Hepatocyte (in vitro differentiated cells): ENCODE measurements around the gene FAM120A. TPM values are rescaled to one million over a fixed set of nuclear protein-coding genes. Genes with fewer than 3 reads are reported as not detected.
A peak's percentile ranks its signal among the peaks of the same experiment; 100 is the strongest.

Experiments
- DNase-seq: peaks from one replicate; pipeline ENCODE4 v3.0.0-alpha.2; 2016; ENCODE audit warnings: low spot score
- H2AFZ ChIP-seq: fragments of 200-600 bp; sonication (generic); 2 replicates; pipeline ENCODE4 v1.6.0; 2016; ENCODE audit warnings: antibody characterized with exemption, mild to moderate bottlenecking
- H3K27ac ChIP-seq: fragments of 200-600 bp; sonication (generic); 2 replicates; pipeline ENCODE4 v1.5.1; 2016; ENCODE audit warnings: mild to moderate bottlenecking
- H3K27me3 ChIP-seq: fragments of 200-600 bp; sonication (generic); 2 replicates; pipeline ENCODE4 v1.6.1; 2016
- H3K36me3 ChIP-seq: fragments of 200-600 bp; sonication (generic); replicated peaks from 2 replicates; pipeline ENCODE4 v1.5.1; 2016; ENCODE audit warnings: low read depth; ENCODE audit not compliant: insufficient read depth
- H3K4me1 ChIP-seq: fragments of 200-600 bp; sonication (generic); 2 replicates; pipeline ENCODE4 v1.5.1; 2016; ENCODE audit warnings: mild to moderate bottlenecking, moderate library complexity; ENCODE audit not compliant: insufficient read depth
- H3K4me2 ChIP-seq: fragments of 200-600 bp; sonication (generic); 2 replicates; pipeline ENCODE4 v1.6.0; 2016
- H3K4me3 ChIP-seq: fragments of 200-600 bp; sonication (generic); 2 replicates; pipeline ENCODE4 v1.5.1; 2016; ENCODE audit warnings: mild to moderate bottlenecking
- H3K79me2 ChIP-seq: fragments of 200-600 bp; sonication (generic); 2 replicates; pipeline ENCODE4 v1.6.0; 2017; ENCODE audit warnings: mild to moderate bottlenecking
- H3K9me2 ChIP-seq: fragments of 200-600 bp; sonication (generic); replicated peaks from 2 replicates; pipeline ENCODE4 v1.6.0; 2017; ENCODE audit warnings: mild to moderate bottlenecking; ENCODE audit not compliant: insufficient read depth
- H3K9me3 ChIP-seq: fragments of 200-600 bp; sonication (generic); 2 replicates; pipeline ENCODE4 v1.5.1; 2016; ENCODE audit warnings: low read depth, mild to moderate bottlenecking
- H4K20me1 ChIP-seq: fragments of 200-600 bp; sonication (generic); 2 replicates; pipeline ENCODE4 v1.6.0; 2016; ENCODE audit warnings: mild to moderate bottlenecking; ENCODE audit not compliant: insufficient read depth, poor library complexity, severe bottlenecking
- CTCF ChIP-seq: fragments of 200-600 bp; sonication (generic); IDR thresholded peaks from 2 replicates; pipeline ENCODE4 v1.5.1; 2016; ENCODE audit warnings: antibody characterized with exemption, mild to moderate bottlenecking; ENCODE audit not compliant: poor library complexity
- EZH2 ChIP-seq: fragments of 200-600 bp; sonication (generic); IDR thresholded peaks from 2 replicates; pipeline ENCODE4 v1.6.1; 2016; ENCODE audit warnings: antibody characterized with exemption, mild to moderate bottlenecking, borderline replicate concordance
- EZH2phosphoT487 ChIP-seq: fragments of 200-600 bp; sonication (generic); IDR thresholded peaks from one replicate; pipeline ENCODE4 v1.6.1; 2018; ENCODE audit warnings: antibody characterized with exemption, mild to moderate bottlenecking, low read depth, moderate library complexity; ENCODE audit not compliant: unreplicated experiment, severe bottlenecking
- WGBS: methylation state at CpG from one replicate; pipeline ENCODE4 v1.1.6; 2016; ENCODE audit warnings: low lambda C conversion rate; ENCODE audit errors: missing lambda C conversion rate; 5-methylcytosine and 5-hydroxymethylcytosine counted together
- polyA plus RNA-seq: library from polyadenylated mRNA; unstranded; fragments of >200 nt; fragmentation: Nextera tagmentation; extraction: Ambion mirVana; gene quantifications from 2 replicates; pipeline ENCODE4 v1.2.1, GENCODE V29; 2016
- total RNA-seq: library from RNA; depleted of rRNA; stranded (reverse); fragments of >200 nt; gene quantifications from 2 replicates; pipeline ENCODE4 v1.2.3, GENCODE V29; 2014

FAM120A gene
- total and polyA plus RNA-seq, 2 experiments from 2014 or later = 16.0 to 49.3 TPM

- peaks cover 98% of the 10 kb centered on the region for H3K79me2 ChIP-seq
- peak overlapping the region; percentile 92 for H3K27ac ChIP-seq
- peaks cover 57% of the 10 kb centered on the region for H4K20me1 ChIP-seq
- H3K4me2 ChIP-seq = peak overlapping the region; percentile 33
- no peaks in the 10 kb centered on the region for H3K9me3 ChIP-seq
- WGBS = 92% methylated on average over 15 of the region's 15 CpGs
- H3K27me3 ChIP-seq = no peaks in the 10 kb centered on the region
- H3K36me3 ChIP-seq = no peaks in the 10 kb centered on the region
- DNase-seq = peak; percentile 6
- peaks cover 47% of the 10 kb centered on the region for H3K4me1 ChIP-seq
- no peaks in the 10 kb centered on the region for H3K9me2 ChIP-seq
- no peak overlapping the region for H3K4me3 ChIP-seq
- TF ChIP-seq CTCF (no peak), EZH2phosphoT487 (no peak), EZH2 (no peak)
- H2AFZ ChIP-seq = no peak overlapping the region
Observed at GRCh38 chr9:93597871-93598646, 146.6 kb downstream of the FAM120A start.

GRCh38 chr9:93598647-93599241 is 147.3 kb downstream of the FAM120A start:
- Histone ChIP-seq H3K9me2 (no peaks in the 10 kb centered on the region), H3K4me1 (peaks cover 40% of the 10 kb centered on the region), H3K4me3 (no peak overlapping the region), H4K20me1 (peaks cover 50% of the 10 kb centered on the region), H3K9me3 (no peaks in the 10 kb centered on the region), H3K27me3 (no peaks in the 10 kb centered on the region), H3K4me2 (peak overlapping the region; percentile 33), H3K36me3 (no peaks in the 10 kb centered on the region), H2AFZ (no peak overlapping the region), H3K79me2 (peaks cover 98% of the 10 kb centered on the region), H3K27ac (peak overlapping the region; percentile 92)
- TF ChIP-seq EZH2phosphoT487 = no peak
- no peak for TF ChIP-seq CTCF
- TF ChIP-seq EZH2 = no peak
- WGBS = 71% methylated on average over 11 of the region's 11 CpGs
- DNase-seq = peak; percentile 64

- Histone ChIP-seq H3K27me3 (no peaks in the 10 kb centered on the region), H3K36me3 (no peaks in the 10 kb centered on the region), H2AFZ (no peak overlapping the region), H3K4me3 (no peak overlapping the region), H3K4me2 (no peak overlapping the region), H3K9me3 (no peaks in the 10 kb centered on the region), H3K79me2 (peaks cover 98% of the 10 kb centered on the region), H3K9me2 (no peaks in the 10 kb centered on the region), H4K20me1 (peaks cover 41% of the 10 kb centered on the region), H3K4me1 (peaks cover 31% of the 10 kb centered on the region), H3K27ac (peak overlapping the region; percentile 92)
- peak; percentile 31 for DNase-seq
- 61% methylated on average over 17 of the region's 17 CpGs for WGBS
- TF ChIP-seq EZH2 (no peak), CTCF (no peak), EZH2phosphoT487 (no peak)
Observed at GRCh38 chr9:93599571-93600403, 148.3 kb downstream of the FAM120A start.
